Memory B cell (primary cell): ENCODE data around the gene TSPAN18.

Experiments used
- ATAC-seq: fragments of 150-1000 bp; cut with Tn5 transposase; 2 replicates; pipeline ENCODE4 v1.10.0; 2021; ENCODE audit warnings: low read depth, mild to moderate bottlenecking, moderate library complexity
- DNase-seq, 2 donors: peaks; one replicate each; pipeline ENCODE4 v3.0.0; 2022; ENCODE audit warnings: low spot score in 2 of 2
- H3K27ac Mint-ChIP-seq: one replicate; pipeline ENCODE4 v1.8.0; 2022; ENCODE audit warnings: mild to moderate bottlenecking, moderate library complexity, mixed read lengths
- H3K27me3 Mint-ChIP-seq: one replicate; pipeline ENCODE4 v1.8.0; 2022; ENCODE audit warnings: mixed read lengths
- H3K36me3 Mint-ChIP-seq: one replicate; pipeline ENCODE4 v1.8.0; 2022; ENCODE audit warnings: mild to moderate bottlenecking, mixed read lengths
- H3K4me1 Mint-ChIP-seq: one replicate; pipeline ENCODE4 v1.8.0; 2022; ENCODE audit warnings: mixed read lengths
- H3K4me3 Mint-ChIP-seq: one replicate; pipeline ENCODE4 v1.8.0; 2022; ENCODE audit warnings: mild to moderate bottlenecking, moderate library complexity, mixed read lengths
- H3K9me3 Mint-ChIP-seq: one replicate; pipeline ENCODE4 v1.8.0; 2022; ENCODE audit warnings: mixed read lengths

TSPAN18 gene

DNA sequence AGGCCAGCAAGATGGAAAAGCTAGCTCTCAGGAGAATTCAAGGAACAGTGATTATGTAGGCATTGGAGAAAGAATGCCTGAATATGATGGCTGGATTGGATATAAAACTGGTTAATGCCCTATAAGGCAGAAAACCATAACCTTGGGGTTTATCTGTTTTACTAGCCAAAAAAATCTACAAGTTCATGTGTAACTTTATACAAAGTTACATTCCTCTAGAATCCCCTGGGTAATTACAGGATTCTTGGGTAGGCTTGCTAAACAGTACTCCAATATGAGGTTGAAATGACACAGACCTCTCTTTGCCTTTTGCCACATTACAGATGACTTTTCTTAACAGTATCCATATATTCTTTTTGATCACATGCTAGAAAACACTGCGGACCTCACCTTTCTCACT lies 26.0 kb downstream of the TSPAN18 start:
- peaks cover 2% of the 10 kb centered on the region for H3K27me3 Mint-ChIP-seq
- no peaks in the 10 kb centered on the region for H3K36me3 Mint-ChIP-seq
- H3K9me3 Mint-ChIP-seq, result no peaks in the 10 kb centered on the region
- no peaks in the 10 kb centered on the region for H3K4me1 Mint-ChIP-seq
- no peak overlapping the region for H3K27ac Mint-ChIP-seq
- DNase-seq (no peak), ATAC-seq (no peak)
- H3K4me3 Mint-ChIP-seq, result no peak overlapping the region

DNA sequence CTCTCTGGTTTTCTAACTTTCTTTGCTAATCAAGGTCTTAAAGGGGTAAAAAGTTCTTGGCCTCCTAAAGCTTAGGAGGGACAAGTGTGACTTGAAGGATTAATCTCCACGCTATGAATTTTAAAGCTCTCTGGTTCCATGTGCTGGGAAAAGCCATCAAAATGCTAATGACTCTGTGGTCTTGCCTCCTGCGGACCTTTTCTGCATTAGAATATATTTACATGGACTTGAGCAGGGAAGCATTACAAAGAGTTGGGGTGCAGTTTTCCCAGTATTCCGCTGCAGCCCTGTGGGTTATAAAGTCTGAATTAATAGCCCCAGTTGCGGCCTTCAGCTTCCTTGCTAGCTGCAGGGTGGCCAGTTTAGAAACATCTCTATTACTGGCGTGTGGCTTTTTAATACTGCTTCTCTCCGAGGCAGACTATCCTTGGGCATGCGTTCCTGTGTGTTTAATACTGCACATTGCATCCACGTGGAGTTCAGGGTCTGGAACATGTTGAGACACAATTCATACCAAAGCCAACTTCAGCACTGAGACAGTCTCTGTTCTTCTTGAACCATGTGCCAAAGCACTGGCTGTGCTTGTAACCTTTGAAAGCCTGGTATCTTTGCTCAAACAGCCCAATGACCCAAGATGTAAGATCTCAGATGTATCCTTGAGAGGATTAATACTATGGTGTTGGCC lies 27.3 kb downstream of the TSPAN18 start:
- Mint-ChIP-seq H3K27me3 (peaks cover 2% of the 10 kb centered on the region), H3K4me3 (no peak overlapping the region), H3K36me3 (no peaks in the 10 kb centered on the region), H3K27ac (no peak overlapping the region), H3K9me3 (no peaks in the 10 kb centered on the region), H3K4me1 (no peaks in the 10 kb centered on the region)
- ATAC-seq (no peak), DNase-seq (no peak)

DNA sequence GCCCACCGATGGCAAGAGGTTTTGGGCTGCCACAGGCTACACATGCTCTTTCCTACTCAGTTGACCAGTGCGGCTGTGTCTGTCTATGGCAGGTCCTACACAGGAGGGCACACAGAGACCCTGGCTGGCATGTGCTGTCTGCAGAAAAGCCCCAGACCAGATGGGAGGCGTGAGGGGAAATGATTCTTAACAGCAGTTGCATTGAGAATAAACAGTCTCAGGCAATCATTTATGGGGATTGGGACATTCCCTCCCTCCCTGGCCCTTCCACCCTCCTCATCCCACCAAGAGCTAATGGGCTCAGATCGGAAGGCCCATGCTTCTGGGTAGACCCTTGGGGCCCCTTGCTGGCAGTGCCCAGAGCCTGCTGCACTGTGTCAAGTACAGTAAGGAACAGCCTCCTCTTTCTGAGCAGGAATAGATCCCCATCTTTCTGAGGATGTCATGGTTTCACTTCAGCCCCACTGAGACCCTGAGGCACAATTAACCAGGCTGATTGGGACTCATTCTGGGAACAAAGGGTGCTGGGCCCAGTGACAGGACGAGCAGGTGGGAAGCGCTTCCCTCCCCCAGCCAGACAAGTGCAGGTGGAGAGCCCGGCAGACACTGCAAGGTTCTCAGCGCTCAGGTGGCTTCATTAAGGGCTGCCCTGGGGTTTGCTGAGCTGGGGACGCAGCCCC lies 28.3 kb downstream of the TSPAN18 start:
- no peak overlapping the region for H3K27ac Mint-ChIP-seq
- H3K27me3 Mint-ChIP-seq, result peaks cover 7% of the 10 kb centered on the region
- no peak for DNase-seq
- no peaks in the 10 kb centered on the region for H3K4me1 Mint-ChIP-seq
- no peak overlapping the region for H3K4me3 Mint-ChIP-seq
- H3K36me3 Mint-ChIP-seq, result peaks cover 5% of the 10 kb centered on the region
- no peak for ATAC-seq
- peaks cover 4% of the 10 kb centered on the region for H3K9me3 Mint-ChIP-seq

DNA sequence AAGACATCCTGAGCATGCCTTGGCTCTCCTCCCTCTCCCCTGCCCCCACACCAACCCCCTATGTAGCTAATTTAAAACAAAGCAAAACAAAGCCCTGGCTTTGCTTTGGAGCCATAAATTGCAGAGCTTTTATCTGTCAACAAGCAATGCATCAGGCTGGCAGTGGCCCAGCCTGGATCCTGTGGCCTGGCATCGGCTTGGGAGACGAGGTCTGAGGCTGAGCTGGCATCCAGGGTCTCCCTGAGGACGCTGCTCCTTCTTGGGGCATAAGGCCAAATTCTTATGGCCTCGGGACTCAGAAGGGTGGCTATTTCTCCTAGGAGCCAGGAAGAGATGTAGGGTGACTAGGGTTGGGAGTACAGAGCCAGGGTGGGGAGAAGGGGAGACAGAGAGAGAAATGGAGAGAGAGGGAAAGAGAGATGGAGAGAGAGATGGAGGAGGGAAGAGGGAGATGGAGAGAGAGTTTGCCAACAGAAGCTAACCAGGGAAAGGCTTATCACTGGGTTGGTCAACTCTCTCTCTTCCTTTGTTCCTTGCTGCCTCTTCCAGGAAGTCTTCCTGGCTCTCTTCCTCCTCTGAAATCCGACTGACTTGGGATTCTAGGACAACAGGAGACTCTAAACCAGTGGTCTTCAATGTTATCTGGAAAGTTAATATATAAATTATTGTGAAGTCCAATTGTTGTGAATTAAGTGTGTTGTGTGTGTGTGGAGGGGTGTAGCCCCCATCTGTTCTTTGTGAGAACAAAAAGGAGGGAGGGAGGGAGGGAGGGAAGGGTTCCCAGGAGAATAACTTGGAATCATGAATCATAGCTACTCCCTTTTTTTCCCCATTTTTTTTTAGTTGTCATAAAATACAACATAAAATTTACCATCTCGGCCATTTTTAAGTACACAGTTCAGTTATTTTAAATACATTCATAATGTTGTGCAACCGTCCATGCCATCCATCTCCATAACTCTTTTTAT lies 29.1 kb downstream of the TSPAN18 start:
- no peak overlapping the region for H3K27ac Mint-ChIP-seq
- H3K27me3 Mint-ChIP-seq, result peaks cover 7% of the 10 kb centered on the region
- H3K9me3 Mint-ChIP-seq, result peaks cover 4% of the 10 kb centered on the region
- no peak overlapping the region for H3K4me3 Mint-ChIP-seq
- DNase-seq, result no peak
- no peaks in the 10 kb centered on the region for H3K4me1 Mint-ChIP-seq
- peaks cover 5% of the 10 kb centered on the region for H3K36me3 Mint-ChIP-seq
- ATAC-seq, result no peak

DNA sequence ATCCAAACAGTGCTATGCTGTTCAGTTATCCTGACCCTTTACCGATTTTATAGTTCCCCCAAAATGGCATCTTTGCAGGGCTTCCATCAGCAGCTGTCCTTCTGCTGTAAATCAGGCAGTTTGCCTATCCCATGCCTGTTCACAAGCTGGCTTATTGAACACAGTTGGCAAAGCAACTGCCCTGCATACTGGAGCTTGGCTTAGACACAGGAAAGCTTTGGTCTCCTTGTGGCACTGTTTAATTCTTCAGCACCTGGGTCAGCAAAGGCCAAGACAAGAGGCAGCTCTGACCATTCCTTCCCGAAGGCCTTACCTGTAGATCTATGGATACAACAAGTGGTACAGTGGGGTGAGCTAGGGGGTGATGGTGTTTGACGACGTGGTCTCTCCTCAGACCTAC lies 32.2 kb downstream of the TSPAN18 start:
- H3K36me3 Mint-ChIP-seq, result peaks cover 5% of the 10 kb centered on the region
- peaks cover 4% of the 10 kb centered on the region for H3K9me3 Mint-ChIP-seq
- no peak for DNase-seq
- H3K27ac Mint-ChIP-seq, result no peak overlapping the region
- H3K27me3 Mint-ChIP-seq, result peaks cover 8% of the 10 kb centered on the region
- no peak overlapping the region for H3K4me3 Mint-ChIP-seq
- no peak for ATAC-seq
- H3K4me1 Mint-ChIP-seq, result no peaks in the 10 kb centered on the region

DNA sequence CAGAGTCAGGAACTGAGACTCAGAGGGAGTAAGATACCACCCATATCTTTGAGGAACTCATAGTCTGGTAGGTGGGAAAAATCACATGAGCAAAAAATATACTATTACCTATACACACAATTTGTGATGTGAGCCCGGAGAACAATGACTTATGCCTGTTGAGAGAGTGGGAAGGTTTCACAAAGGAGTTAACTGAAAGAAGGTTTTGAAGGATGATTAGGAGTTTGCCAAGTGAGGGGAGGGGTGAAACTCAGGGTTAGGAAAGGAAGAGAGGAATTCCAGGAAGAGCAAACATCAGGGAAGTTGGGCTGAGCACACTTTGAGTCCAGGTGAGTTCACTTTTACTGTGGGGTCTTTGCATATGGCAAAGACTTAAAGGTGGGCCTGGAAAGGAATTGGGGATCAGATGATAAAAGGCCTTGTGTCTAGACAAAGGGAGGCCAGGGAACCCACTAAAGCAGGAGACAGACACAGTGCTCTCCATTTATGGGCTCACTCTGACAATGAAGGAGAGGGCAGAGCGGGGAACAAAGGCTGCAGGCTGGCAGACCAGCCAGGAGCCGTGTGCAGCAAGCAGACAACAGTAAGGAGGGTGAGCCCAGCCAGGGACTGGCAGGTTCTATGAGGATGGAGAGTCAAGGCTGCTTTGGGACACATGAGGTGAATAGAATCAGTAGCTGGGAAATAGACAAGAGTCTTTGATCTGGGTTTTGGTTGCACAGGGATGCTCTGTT lies 33.1 kb downstream of the TSPAN18 start:
- Mint-ChIP-seq H3K4me1 (no peaks in the 10 kb centered on the region), H3K27ac (no peak overlapping the region), H3K27me3 (peaks cover 6% of the 10 kb centered on the region), H3K36me3 (peaks cover 5% of the 10 kb centered on the region), H3K4me3 (no peak overlapping the region), H3K9me3 (peaks cover 4% of the 10 kb centered on the region)
- DNase-seq (no peak), ATAC-seq (no peak)

DNA sequence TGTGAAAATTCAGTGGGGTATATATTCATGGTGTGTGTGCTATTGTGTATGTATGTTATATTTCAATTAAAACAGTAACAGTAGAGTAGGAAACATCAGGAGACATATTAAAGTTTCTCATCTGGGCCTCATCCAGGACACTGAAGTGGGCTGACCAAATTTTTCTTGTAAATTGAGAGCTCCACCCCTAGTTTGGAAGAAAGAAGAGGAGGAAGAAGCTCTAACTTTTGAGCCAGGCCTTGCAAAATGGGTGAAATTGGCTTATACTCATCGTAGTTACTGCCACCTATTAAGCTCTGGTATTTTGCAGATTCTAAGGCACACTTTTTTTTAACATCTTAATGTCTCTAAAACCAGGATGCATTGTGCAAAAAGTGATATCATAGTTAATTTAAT lies 33.7 kb downstream of the TSPAN18 start:
- Mint-ChIP-seq H3K36me3 (peaks cover 5% of the 10 kb centered on the region), H3K27ac (no peak overlapping the region), H3K9me3 (peaks cover 4% of the 10 kb centered on the region), H3K4me3 (no peak overlapping the region), H3K4me1 (no peaks in the 10 kb centered on the region), H3K27me3 (peaks cover 6% of the 10 kb centered on the region)
- no peak for ATAC-seq
- DNase-seq, result no peak

DNA sequence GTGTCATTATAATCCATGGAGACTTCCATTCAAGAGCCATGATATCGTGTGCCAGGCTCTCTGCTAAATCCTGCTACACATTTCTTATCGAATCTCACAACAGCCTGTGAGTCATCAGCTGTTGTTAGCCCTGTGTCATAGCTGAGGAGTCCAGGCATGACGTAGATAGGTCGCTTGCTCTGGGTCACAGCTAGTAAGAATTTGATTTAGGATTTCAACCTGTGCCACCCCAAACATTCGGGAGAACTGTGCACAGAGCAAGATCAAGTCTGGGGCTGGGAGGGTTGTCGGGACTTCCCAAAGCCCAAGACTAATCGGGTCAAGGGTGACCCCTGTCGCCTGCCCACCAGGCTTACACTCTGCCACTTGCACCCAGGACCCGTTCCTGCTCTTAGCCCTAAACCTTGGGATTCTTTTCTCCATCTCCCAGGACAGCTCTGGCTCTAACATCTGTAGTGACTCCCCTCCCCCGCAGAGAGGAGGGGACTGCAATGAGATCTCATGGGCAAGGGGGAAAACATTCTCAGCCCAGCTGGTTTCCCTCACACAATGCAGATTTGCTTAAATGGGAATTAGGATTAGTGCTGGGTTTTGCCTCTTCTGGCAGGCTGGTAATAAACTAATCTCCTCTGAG lies 34.3 kb downstream of the TSPAN18 start:
- ATAC-seq (no peak), DNase-seq (no peak)
- Mint-ChIP-seq H3K27me3 (peaks cover 6% of the 10 kb centered on the region), H3K36me3 (peaks cover 5% of the 10 kb centered on the region), H3K9me3 (peaks cover 4% of the 10 kb centered on the region), H3K4me3 (no peak overlapping the region), H3K4me1 (no peaks in the 10 kb centered on the region), H3K27ac (no peak overlapping the region)

DNA sequence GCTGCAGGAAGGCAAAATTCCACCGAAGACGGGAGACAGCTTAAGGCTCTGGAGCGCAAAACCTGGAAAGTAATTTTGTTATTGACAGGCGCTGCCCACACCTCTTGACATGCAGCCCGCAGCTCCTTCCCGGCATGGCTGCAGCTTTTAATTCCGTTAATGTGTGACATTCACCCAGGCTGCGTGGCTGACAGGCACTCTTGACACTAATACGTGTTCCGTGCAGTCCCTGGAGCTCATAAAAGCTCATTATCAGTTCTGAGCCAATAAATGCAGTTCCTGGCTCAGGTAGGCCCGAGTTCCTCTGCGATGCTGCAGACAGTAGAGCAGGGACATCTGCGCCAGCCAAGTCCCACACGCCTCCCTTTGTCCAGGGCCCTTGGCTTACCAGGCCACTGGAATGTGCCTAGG lies 34.8 kb downstream of the TSPAN18 start:
- Mint-ChIP-seq H3K4me3 (no peak overlapping the region), H3K27me3 (peaks cover 6% of the 10 kb centered on the region), H3K9me3 (peaks cover 4% of the 10 kb centered on the region), H3K36me3 (peaks cover 5% of the 10 kb centered on the region), H3K4me1 (no peaks in the 10 kb centered on the region), H3K27ac (no peak overlapping the region)
- ATAC-seq (no peak), DNase-seq (no peak)

DNA sequence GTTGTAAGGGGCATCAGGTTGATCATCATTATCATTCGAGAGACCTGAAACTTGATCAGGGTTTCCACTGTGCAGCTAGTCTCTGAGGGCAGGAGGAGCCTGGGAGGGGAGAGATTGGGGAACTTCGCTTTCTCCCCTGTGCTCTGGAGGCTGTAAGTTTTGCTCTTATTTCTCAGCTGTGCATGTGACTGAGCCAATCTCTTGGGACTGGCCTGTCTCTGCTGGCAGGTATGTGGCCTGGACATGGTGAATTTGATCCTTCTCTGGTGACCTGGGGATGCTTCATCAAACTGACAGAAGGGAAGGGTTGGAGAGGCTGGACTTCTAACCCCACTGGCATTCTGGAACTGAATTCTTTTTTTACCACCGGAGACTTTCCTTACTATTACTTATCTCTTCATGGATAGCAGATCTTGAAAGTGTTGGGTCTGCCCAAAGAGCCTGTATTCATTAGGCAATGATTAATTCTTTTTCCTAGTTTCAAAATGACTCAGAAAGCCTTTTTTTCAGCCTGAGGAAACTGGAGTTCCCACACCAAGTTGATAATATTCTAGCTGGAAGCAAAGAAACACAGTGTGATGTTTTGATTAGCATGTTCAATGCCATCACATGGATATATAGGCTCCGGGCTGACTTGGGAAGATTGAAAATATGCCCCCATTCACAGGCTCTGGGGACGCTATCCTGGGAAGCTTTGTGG lies 36.5 kb downstream of the TSPAN18 start:
- DNase-seq, result no peak
- Mint-ChIP-seq H3K4me1 (no peaks in the 10 kb centered on the region), H3K9me3 (peaks cover 6% of the 10 kb centered on the region), H3K36me3 (peaks cover 5% of the 10 kb centered on the region), H3K4me3 (no peak overlapping the region), H3K27me3 (peaks cover 6% of the 10 kb centered on the region), H3K27ac (no peak overlapping the region)
- ATAC-seq, result no peak

DNA sequence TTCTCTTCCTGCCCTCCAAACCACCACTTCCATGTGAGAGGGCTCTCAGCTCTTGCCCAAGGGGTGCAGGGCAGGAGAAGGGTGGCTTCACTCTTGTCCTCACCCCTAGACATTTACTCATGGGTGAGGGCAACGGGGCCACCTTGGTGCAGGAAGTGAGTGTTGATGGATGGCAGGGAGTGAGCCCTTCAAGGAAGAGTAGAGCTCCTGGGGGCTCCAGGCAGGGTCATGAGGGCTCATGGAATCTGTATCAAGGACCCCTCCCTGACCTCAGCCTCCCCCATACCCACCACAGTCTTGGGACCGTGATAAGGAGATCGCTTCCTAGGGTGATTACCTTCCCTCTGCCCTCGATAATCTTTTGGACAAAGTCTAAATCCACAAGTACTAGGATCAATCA lies 37.8 kb downstream of the TSPAN18 start:
- H3K27ac Mint-ChIP-seq, result no peak overlapping the region
- H3K36me3 Mint-ChIP-seq, result peaks cover 4% of the 10 kb centered on the region
- H3K4me1 Mint-ChIP-seq, result no peaks in the 10 kb centered on the region
- ATAC-seq (no peak), DNase-seq (no peak)
- no peak overlapping the region for H3K4me3 Mint-ChIP-seq
- peaks cover 6% of the 10 kb centered on the region for H3K9me3 Mint-ChIP-seq
- H3K27me3 Mint-ChIP-seq, result peaks cover 3% of the 10 kb centered on the region

DNA sequence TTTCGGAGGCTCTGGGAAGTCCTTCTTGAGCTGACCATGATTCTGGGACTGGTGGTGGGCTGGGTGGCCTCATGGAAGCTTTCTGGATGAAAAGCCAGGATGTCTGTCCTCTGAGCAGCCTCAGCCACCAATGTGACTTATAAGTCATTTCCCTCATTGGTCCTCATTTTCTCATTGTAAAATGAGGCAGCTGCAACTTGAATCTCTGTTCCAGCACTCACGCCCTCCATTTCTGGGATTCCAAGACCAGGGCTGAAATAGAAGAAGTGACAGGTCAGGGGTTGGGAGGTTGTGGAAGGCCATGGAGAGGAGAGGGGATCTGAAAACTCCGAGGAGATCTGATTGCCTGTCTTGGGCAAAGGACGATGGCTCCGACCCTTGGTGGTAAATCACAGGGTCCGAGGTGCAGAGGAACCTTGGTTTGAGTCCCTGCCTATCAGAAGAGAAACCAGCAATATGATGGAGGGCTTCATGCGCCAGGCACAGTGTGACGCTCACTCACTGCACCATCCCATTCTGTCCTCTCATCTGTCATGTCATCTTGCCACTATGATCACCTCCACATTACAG lies 38.3 kb downstream of the TSPAN18 start:
- DNase-seq (no peak), ATAC-seq (no peak)
- Mint-ChIP-seq H3K9me3 (peaks cover 5% of the 10 kb centered on the region), H3K36me3 (peaks cover 2% of the 10 kb centered on the region), H3K4me1 (no peaks in the 10 kb centered on the region), H3K27me3 (peaks cover 1% of the 10 kb centered on the region), H3K4me3 (no peak overlapping the region), H3K27ac (no peak overlapping the region)

DNA sequence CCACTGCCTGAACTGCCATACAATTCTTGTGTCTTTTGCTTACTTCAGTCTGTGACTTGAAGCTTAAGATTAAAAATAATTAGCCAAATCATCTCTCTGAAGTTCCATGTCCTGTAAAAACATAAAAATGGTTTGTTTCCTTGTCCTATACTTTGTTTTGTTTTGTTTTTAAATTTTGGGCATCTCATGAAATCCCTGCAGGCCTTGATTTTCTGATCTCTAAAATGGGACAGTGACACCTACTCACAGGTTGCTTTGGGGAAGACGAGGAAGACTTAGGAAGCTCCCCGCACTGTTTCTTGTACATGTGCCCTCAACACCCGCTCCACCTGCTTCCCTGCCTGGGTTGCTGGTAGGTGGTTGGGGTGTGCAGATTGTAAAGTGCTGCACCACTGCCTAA lies 38.9 kb downstream of the TSPAN18 start:
- ATAC-seq (no peak), DNase-seq (no peak)
- H3K4me1 Mint-ChIP-seq, result no peaks in the 10 kb centered on the region
- H3K36me3 Mint-ChIP-seq, result peaks cover 2% of the 10 kb centered on the region
- no peak overlapping the region for H3K4me3 Mint-ChIP-seq
- H3K27ac Mint-ChIP-seq, result no peak overlapping the region
- H3K27me3 Mint-ChIP-seq, result peaks cover 5% of the 10 kb centered on the region
- peaks cover 5% of the 10 kb centered on the region for H3K9me3 Mint-ChIP-seq
